ENCODE results near the gene SMYD3.

GRCh38 chr1:246077476-246077875 lies 429.6 kb downstream of the SMYD3 start:
- TF ChIP-seq POLR2AphosphoS5 (IDR thresholded peaks at IDR 0.05) (no peak), EP300 (IDR thresholded peaks at IDR 0.05) (no peak)
- TF ChIP-seq, protein P1, sequence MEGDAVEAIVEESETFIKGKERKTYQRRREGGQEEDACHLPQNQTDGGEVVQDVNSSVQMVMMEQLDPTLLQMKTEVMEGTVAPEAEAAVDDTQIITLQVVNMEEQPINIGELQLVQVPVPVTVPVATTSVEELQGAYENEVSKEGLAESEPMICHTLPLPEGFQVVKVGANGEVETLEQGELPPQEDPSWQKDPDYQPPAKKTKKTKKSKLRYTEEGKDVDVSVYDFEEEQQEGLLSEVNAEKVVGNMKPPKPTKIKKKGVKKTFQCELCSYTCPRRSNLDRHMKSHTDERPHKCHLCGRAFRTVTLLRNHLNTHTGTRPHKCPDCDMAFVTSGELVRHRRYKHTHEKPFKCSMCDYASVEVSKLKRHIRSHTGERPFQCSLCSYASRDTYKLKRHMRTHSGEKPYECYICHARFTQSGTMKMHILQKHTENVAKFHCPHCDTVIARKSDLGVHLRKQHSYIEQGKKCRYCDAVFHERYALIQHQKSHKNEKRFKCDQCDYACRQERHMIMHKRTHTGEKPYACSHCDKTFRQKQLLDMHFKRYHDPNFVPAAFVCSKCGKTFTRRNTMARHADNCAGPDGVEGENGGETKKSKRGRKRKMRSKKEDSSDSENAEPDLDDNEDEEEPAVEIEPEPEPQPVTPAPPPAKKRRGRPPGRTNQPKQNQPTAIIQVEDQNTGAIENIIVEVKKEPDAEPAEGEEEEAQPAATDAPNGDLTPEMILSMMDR (IDR thresholded peaks at IDR 0.05), result no peak
